ENCODE data around the gene RAMACL. TPM values are rescaled to one million over a fixed set of nuclear protein-coding genes. Genes with fewer than 3 reads are reported as not detected.

Gene RAMACL
- total RNA-seq, 1 experiment from 2014 or later = 0.26 TPM

DNA sequence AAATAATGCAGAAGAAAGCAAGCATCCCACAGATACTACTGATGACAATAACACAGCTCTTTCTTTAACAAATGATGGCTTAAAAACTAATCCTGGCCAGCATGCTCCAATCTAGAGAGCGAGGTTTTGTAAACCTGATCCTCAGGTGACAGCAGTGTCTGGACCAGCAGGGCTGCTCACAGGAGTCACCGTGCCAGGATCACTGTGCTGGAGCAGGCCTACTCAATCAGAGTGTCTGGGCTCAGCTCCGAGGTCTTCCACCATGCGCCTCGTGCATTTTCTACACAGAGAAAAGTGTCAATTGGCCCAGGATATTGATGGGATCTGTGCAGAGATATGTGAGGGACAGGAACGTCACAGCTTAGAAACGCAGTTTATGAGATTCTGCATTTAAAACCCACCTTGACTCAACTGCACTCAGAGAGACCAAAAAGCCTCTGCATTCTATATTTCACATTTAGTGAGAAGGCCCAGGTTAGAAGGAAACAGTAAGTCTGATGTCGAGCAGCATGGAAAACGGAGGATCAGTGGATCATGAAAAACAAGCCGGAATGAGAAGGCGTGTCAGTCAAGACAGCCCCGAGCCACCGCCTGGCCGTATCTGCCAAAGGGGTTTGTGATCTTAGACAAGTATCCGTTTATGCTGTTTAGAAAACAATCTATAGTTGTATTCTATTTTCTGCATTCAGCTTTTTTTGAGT is 7.8 kb downstream of the RAMACL start:
- H3K36me3 ChIP-seq (ENCODE audit: low read depth, low read length) = no peaks in the 10 kb centered on the region
- H4K20me1 ChIP-seq (ENCODE audit: low read length) = no peaks in the 10 kb centered on the region
- intact Hi-C loops (cut with micrococcal nuclease) = no loop called here
- no peaks in the 10 kb centered on the region for H3K27me3 ChIP-seq (ENCODE audit: low read length)
- no peaks in the 10 kb centered on the region for H3K9me3 ChIP-seq (ENCODE audit: low read length)
- ATAC-seq (no peak), DNase-seq (no peak)
- no peak overlapping the region for H3K4me3 ChIP-seq (ENCODE audit: low read length)
- no TSS peak for BruUV-seq (replicated peaks)
- no peak overlapping the region for H3K9ac ChIP-seq (ENCODE audit: low read length)
- POLR2A ChIA-PET (ENCODE audit: unreplicated experiment) = no interaction called here
- H2AFZ ChIP-seq (ENCODE audit: low read length) = no peak overlapping the region
- no peaks in the 10 kb centered on the region for H3K4me1 ChIP-seq (ENCODE audit: insufficient read depth, low read length)
- CTCF ChIA-PET = no interaction called here
- H3K79me2 ChIP-seq (ENCODE audit: low read length) = no peaks in the 10 kb centered on the region
- TF ChIP-seq, protein P1, sequence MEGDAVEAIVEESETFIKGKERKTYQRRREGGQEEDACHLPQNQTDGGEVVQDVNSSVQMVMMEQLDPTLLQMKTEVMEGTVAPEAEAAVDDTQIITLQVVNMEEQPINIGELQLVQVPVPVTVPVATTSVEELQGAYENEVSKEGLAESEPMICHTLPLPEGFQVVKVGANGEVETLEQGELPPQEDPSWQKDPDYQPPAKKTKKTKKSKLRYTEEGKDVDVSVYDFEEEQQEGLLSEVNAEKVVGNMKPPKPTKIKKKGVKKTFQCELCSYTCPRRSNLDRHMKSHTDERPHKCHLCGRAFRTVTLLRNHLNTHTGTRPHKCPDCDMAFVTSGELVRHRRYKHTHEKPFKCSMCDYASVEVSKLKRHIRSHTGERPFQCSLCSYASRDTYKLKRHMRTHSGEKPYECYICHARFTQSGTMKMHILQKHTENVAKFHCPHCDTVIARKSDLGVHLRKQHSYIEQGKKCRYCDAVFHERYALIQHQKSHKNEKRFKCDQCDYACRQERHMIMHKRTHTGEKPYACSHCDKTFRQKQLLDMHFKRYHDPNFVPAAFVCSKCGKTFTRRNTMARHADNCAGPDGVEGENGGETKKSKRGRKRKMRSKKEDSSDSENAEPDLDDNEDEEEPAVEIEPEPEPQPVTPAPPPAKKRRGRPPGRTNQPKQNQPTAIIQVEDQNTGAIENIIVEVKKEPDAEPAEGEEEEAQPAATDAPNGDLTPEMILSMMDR (conservative IDR thresholded peaks at IDR 0.05; ENCODE audit: low read depth, low read length) = no peak
- TF ChIP-seq EZH2 (IDR thresholded peaks at IDR 0.05; ENCODE audit: low read length, unreplicated experiment) (no peak), EZH2phosphoT487 (IDR thresholded peaks at IDR 0.05; ENCODE audit: borderline replicate concordance, low read length) (no peak)
- no peaks in the 10 kb centered on the region for H3F3A ChIP-seq (ENCODE audit: low read length, unreplicated experiment)
- H3K4me2 ChIP-seq (ENCODE audit: low read length) = no peak overlapping the region
- no peak overlapping the region for H3K27ac ChIP-seq (ENCODE audit: low read length)
- no peaks in the 10 kb centered on the region for H3K9me2 ChIP-seq (replicated peaks; ENCODE audit: low read length)

GRCh38 chr6:166575205-166575604 is 11.3 kb downstream of the RAMACL start:
- Histone ChIP-seq H3K27me3 (ENCODE audit: low read length) (no peaks in the 10 kb centered on the region), H3K9me2 (replicated peaks; ENCODE audit: low read length) (no peaks in the 10 kb centered on the region), H3K4me1 (ENCODE audit: insufficient read depth, low read length) (peaks cover 9% of the 10 kb centered on the region; the same call in 1 of the 2 replicates), H2AFZ (ENCODE audit: low read length) (no peak overlapping the region), H3K36me3 (ENCODE audit: low read depth, low read length) (no peaks in the 10 kb centered on the region), H4K20me1 (ENCODE audit: low read length) (no peaks in the 10 kb centered on the region), H3K9ac (ENCODE audit: low read length) (no peak overlapping the region), H3K4me3 (ENCODE audit: low read length) (no peak overlapping the region), H3K27ac (ENCODE audit: low read length) (no peak overlapping the region), H3F3A (ENCODE audit: low read length, unreplicated experiment) (no peaks in the 10 kb centered on the region), H3K9me3 (ENCODE audit: low read length) (no peaks in the 10 kb centered on the region), H3K79me2 (ENCODE audit: low read length) (no peaks in the 10 kb centered on the region), H3K4me2 (ENCODE audit: low read length) (no peak overlapping the region)
- no peak for ATAC-seq
- POLR2A ChIA-PET (ENCODE audit: unreplicated experiment) = no interaction called here
- BruUV-seq (replicated peaks) = no TSS peak
- CTCF ChIA-PET = no interaction called here
- TF ChIP-seq, protein P1 (conservative IDR thresholded peaks at IDR 0.05; ENCODE audit: low read depth, low read length) = no peak
- TF ChIP-seq EZH2 (IDR thresholded peaks at IDR 0.05; ENCODE audit: low read length, unreplicated experiment) (no peak), EZH2phosphoT487 (IDR thresholded peaks at IDR 0.05; ENCODE audit: borderline replicate concordance, low read length) (no peak)
- intact Hi-C loops (cut with micrococcal nuclease) = no loop called here
- DNase-seq = no peak

- Histone ChIP-seq H3K27me3 (ENCODE audit: low read length) (no peaks in the 10 kb centered on the region), H3F3A (ENCODE audit: low read length, unreplicated experiment) (no peaks in the 10 kb centered on the region), H3K4me2 (ENCODE audit: low read length) (no peak overlapping the region), H3K4me3 (ENCODE audit: low read length) (no peak overlapping the region), H3K79me2 (ENCODE audit: low read length) (no peaks in the 10 kb centered on the region), H3K36me3 (ENCODE audit: low read depth, low read length) (no peaks in the 10 kb centered on the region), H3K27ac (ENCODE audit: low read length) (no peak overlapping the region), H3K9me2 (replicated peaks; ENCODE audit: low read length) (no peaks in the 10 kb centered on the region), H3K9me3 (ENCODE audit: low read length) (no peaks in the 10 kb centered on the region), H3K9ac (ENCODE audit: low read length) (no peak overlapping the region), H3K4me1 (ENCODE audit: insufficient read depth, low read length) (peaks cover 9% of the 10 kb centered on the region; the same call in 1 of the 2 replicates), H4K20me1 (ENCODE audit: low read length) (no peaks in the 10 kb centered on the region), H2AFZ (ENCODE audit: low read length) (no peak overlapping the region)
- no peak for DNase-seq
- intact Hi-C loops (cut with micrococcal nuclease) = loop anchor here (2.0 to 5.0 kb wide), 3 partner anchors 17 to 53 kb away; partner anchors contain the start of gene RPS6KA2
- POLR2A ChIA-PET (ENCODE audit: unreplicated experiment) = no interaction called here
- no peak for TF ChIP-seq EZH2phosphoT487 (IDR thresholded peaks at IDR 0.05; ENCODE audit: borderline replicate concordance, low read length)
- TF ChIP-seq, protein P1 (conservative IDR thresholded peaks at IDR 0.05; ENCODE audit: low read depth, low read length) = no peak
- TF ChIP-seq EZH2 (IDR thresholded peaks at IDR 0.05; ENCODE audit: low read length, unreplicated experiment) = no peak
- ATAC-seq = no peak
- BruUV-seq (replicated peaks) = no TSS peak
- CTCF ChIA-PET = no interaction called here
Measured at GRCh38 chr6:166573511-166574216, 12.8 kb downstream of the RAMACL start.
